Activated CD4-positive, alpha-beta memory T cell treated with anti-CD3 and anti-CD28 coated beads, Interleukin-2, amount 10 ng/mL, durations not matched to agents 7 days and 5 days (primary cell): Measurements from ENCODE around the gene KDELR1. TPM values are rescaled to one million over a fixed set of nuclear protein-coding genes. Genes with fewer than 3 reads are reported as not detected.
A peak's percentile ranks its signal among the peaks of the same experiment; 100 is the strongest.

Experiments
- CTCF ChIA-PET: fragments of 350-600 bp; sonication (Branson Sonifier 250); formaldehyde crosslinking; loops from one replicate; lab custom pipeline; 2021; ENCODE audit warnings: antibody characterized with exemption, inconsistent platforms; lab: Charles Lee
- POLR2A ChIA-PET: fragments of 350-600 bp; sonication (Branson Sonifier 250); formaldehyde crosslinking; loops from one replicate; lab custom pipeline; 2021; ENCODE audit warnings: antibody characterized with exemption; lab: Charles Lee
- DNase-seq: peaks from one replicate; pipeline ENCODE4 v3.0.0-alpha.2; 2020
- H3K27ac Mint-ChIP-seq: one replicate; pipeline ENCODE4 v1.8.0; 2021; ENCODE audit warnings: mild to moderate bottlenecking, mixed read lengths
- H3K27me3 Mint-ChIP-seq: one replicate; pipeline ENCODE4 v1.8.0; 2021; ENCODE audit warnings: mixed read lengths
- H3K36me3 Mint-ChIP-seq: one replicate; pipeline ENCODE4 v1.8.0; 2021; ENCODE audit warnings: low read depth, mixed read lengths
- H3K4me1 Mint-ChIP-seq: one replicate; pipeline ENCODE4 v1.8.0; 2021; ENCODE audit warnings: mixed read lengths
- H3K4me3 Mint-ChIP-seq: one replicate; pipeline ENCODE4 v1.8.0; 2021; ENCODE audit warnings: mild to moderate bottlenecking, mixed read lengths
- H3K9me3 Mint-ChIP-seq: one replicate; pipeline ENCODE4 v1.8.0; 2021; ENCODE audit warnings: mixed read lengths
- total RNA-seq, 2 experiments: library from RNA; stranded (reverse); gene quantifications; one replicate each; pipeline ENCODE4 v1.2.3, GENCODE V29; 2021

Gene KDELR1
- total RNA-seq, result 10 to 100 TPM; 91.8 to 94.4 TPM

GRCh38 chr19:48391100-48392005, at the start of gene KDELR1:
TSS of gene KDELR1 (minus strand) at chr19:48391551. CDS start at chr19:48391358, 193 bp downstream.
- Mint-ChIP-seq H3K4me3 (peak within 1 kb of the TSS; percentile 92), H3K27ac (peak within 1 kb of the TSS; percentile 88), H3K36me3 (peaks cover 21% of the 10 kb centered on the region), H3K9me3 (no peaks in the 10 kb centered on the region), H3K27me3 (peaks cover 36% of the 10 kb centered on the region), H3K4me1 (peaks cover 28% of the 10 kb centered on the region)
- POLR2A ChIA-PET, result interaction anchor here (0.7 to 3.3 kb wide), 16 partner anchors 10 to 758 kb away, joined by 3 to 48 read pairs (median 4); partner anchors contain the start of genes SYNGR4 and TMEM143
- DNase-seq, result peak; percentile 77
- CTCF ChIA-PET, result interaction anchor here (0.5 to 2.7 kb wide), 33 partner anchors 9 to 1060 kb away, joined by 3 to 53 read pairs (median 4); partner anchors contain the start of genes GRWD1, SYNGR4 and TMEM143

- Mint-ChIP-seq H3K36me3 (no peaks in the 10 kb centered on the region), H3K27me3 (peaks cover 21% of the 10 kb centered on the region), H3K4me1 (peaks cover 1% of the 10 kb centered on the region), H3K4me3 (no peak overlapping the region), H3K9me3 (no peaks in the 10 kb centered on the region), H3K27ac (no peak overlapping the region)
- no peak for DNase-seq
- ChIA-PET CTCF (interaction anchor here (1.1 kb wide), 1 partner anchor 10 kb away, joined by 4 read pairs; the partner anchor contains the start of gene GRWD1), POLR2A (no interaction called here)
Observed at GRCh38 chr19:48436586-48436985, 45.2 kb upstream of the KDELR1 start.

GRCh38 chr19:48433337-48433736, 42.0 kb upstream of the KDELR1 start:
- DNase-seq, result no peak
- POLR2A ChIA-PET, result no interaction called here
- Mint-ChIP-seq H3K27me3 (peaks cover 17% of the 10 kb centered on the region), H3K4me1 (no peaks in the 10 kb centered on the region), H3K36me3 (no peaks in the 10 kb centered on the region), H3K4me3 (no peak overlapping the region), H3K9me3 (no peaks in the 10 kb centered on the region), H3K27ac (no peak overlapping the region)
- CTCF ChIA-PET, result no interaction called here

- peaks cover 6% of the 10 kb centered on the region for H3K27me3 Mint-ChIP-seq
- H3K4me3 Mint-ChIP-seq, result no peak overlapping the region
- H3K9me3 Mint-ChIP-seq, result no peaks in the 10 kb centered on the region
- H3K36me3 Mint-ChIP-seq, result no peaks in the 10 kb centered on the region
- H3K27ac Mint-ChIP-seq, result no peak overlapping the region
- ChIA-PET CTCF (interaction anchor here (0.6 kb wide), 1 partner anchor 140 kb away, joined by 3 read pairs; no protein-coding TSS in a partner anchor), POLR2A (no interaction called here)
- H3K4me1 Mint-ChIP-seq, result peaks cover 5% of the 10 kb centered on the region
- no peak for DNase-seq
Observed at GRCh38 chr19:48428670-48429069, 37.3 kb upstream of the KDELR1 start.

- no peak overlapping the region for H3K27ac Mint-ChIP-seq
- H3K4me1 Mint-ChIP-seq, result peaks cover 5% of the 10 kb centered on the region
Observed at GRCh38 chr19:48424694-48425219, 33.4 kb upstream of the KDELR1 start.

GRCh38 chr19:48421548-48421947, 30.2 kb upstream of the KDELR1 start:
- no peaks in the 10 kb centered on the region for H3K9me3 Mint-ChIP-seq
- POLR2A ChIA-PET, result no interaction called here
- no peak for DNase-seq
- H3K4me3 Mint-ChIP-seq, result no peak overlapping the region
- CTCF ChIA-PET, result no interaction called here
- no peak overlapping the region for H3K27ac Mint-ChIP-seq
- no peaks in the 10 kb centered on the region for H3K36me3 Mint-ChIP-seq
- H3K4me1 Mint-ChIP-seq, result peaks cover 18% of the 10 kb centered on the region
- H3K27me3 Mint-ChIP-seq, result peaks cover 9% of the 10 kb centered on the region

More at GRCh38 chr19:48424694-48425219, 33.4 kb upstream of the KDELR1 start:
- CTCF ChIA-PET, result no interaction called here
- DNase-seq, result no peak
- Mint-ChIP-seq H3K27me3 (peaks cover 6% of the 10 kb centered on the region), H3K36me3 (no peaks in the 10 kb centered on the region), H3K4me3 (no peak overlapping the region), H3K9me3 (no peaks in the 10 kb centered on the region)
- POLR2A ChIA-PET, result no interaction called here

GRCh38 chr19:48419158-48419920, 28.0 kb upstream of the KDELR1 start:
- POLR2A ChIA-PET, result interaction anchor here (1.1 to 1.7 kb wide), 2 partner anchors 28 to 98 kb away, joined by 3 to 4 read pairs; partner anchors contain the start of gene KDELR1

GRCh38 chr19:48418317-48419064, 27.1 kb upstream of the KDELR1 start:
- CTCF ChIA-PET, result interaction anchor here (0.7 to 1.5 kb wide), 2 partner anchors 18 to 27 kb away, joined by 3 to 5 read pairs; partner anchors contain the start of gene KDELR1
- H3K27ac Mint-ChIP-seq, result peak overlapping the region; percentile 76
- peaks cover 34% of the 10 kb centered on the region for H3K4me1 Mint-ChIP-seq
- no peaks in the 10 kb centered on the region for H3K9me3 Mint-ChIP-seq
- DNase-seq, result no peak
- H3K4me3 Mint-ChIP-seq, result peak overlapping the region; percentile 80
- peaks cover 28% of the 10 kb centered on the region for H3K27me3 Mint-ChIP-seq
- no peaks in the 10 kb centered on the region for H3K36me3 Mint-ChIP-seq
- POLR2A ChIA-PET, result interaction anchor here (1.7 kb wide), 1 partner anchor 27 kb away, joined by 4 read pairs; the partner anchor contains the start of gene KDELR1

More at GRCh38 chr19:48419158-48419920, 28.0 kb upstream of the KDELR1 start:
- no peaks in the 10 kb centered on the region for H3K9me3 Mint-ChIP-seq
- DNase-seq, result peak; percentile 79
- peaks cover 28% of the 10 kb centered on the region for H3K4me1 Mint-ChIP-seq
- H3K36me3 Mint-ChIP-seq, result no peaks in the 10 kb centered on the region
- H3K27me3 Mint-ChIP-seq, result peaks cover 21% of the 10 kb centered on the region
- peak overlapping the region; percentile 76 for H3K27ac Mint-ChIP-seq
- peak overlapping the region; percentile 80 for H3K4me3 Mint-ChIP-seq
- CTCF ChIA-PET, result interaction anchor here (1.1 to 1.5 kb wide), 2 partner anchors 28 to 68 kb away, joined by 3 to 5 read pairs; partner anchors contain the start of gene KDELR1

- no peaks in the 10 kb centered on the region for H3K36me3 Mint-ChIP-seq
- peaks cover 34% of the 10 kb centered on the region for H3K4me1 Mint-ChIP-seq
- no peak overlapping the region for H3K4me3 Mint-ChIP-seq
- H3K27ac Mint-ChIP-seq, result no peak overlapping the region
- no peak for DNase-seq
- POLR2A ChIA-PET, result no interaction called here
- CTCF ChIA-PET, result interaction anchor here (1.5 kb wide), 1 partner anchor 26 kb away, joined by 5 read pairs; the partner anchor contains the start of gene KDELR1
- peaks cover 25% of the 10 kb centered on the region for H3K27me3 Mint-ChIP-seq
- H3K9me3 Mint-ChIP-seq, result no peaks in the 10 kb centered on the region
Observed at GRCh38 chr19:48417421-48417820, 26.1 kb upstream of the KDELR1 start.

- Mint-ChIP-seq H3K36me3 (no peaks in the 10 kb centered on the region), H3K9me3 (no peaks in the 10 kb centered on the region), H3K4me3 (peak overlapping the region; percentile 24), H3K27ac (no peak overlapping the region), H3K4me1 (peaks cover 34% of the 10 kb centered on the region), H3K27me3 (peaks cover 25% of the 10 kb centered on the region)
- POLR2A ChIA-PET, result interaction anchor here (0.9 kb wide), 1 partner anchor 11 kb away, joined by 3 read pairs; no protein-coding TSS in a partner anchor
- no peak for DNase-seq
- CTCF ChIA-PET, result interaction anchor here (0.8 kb wide), 1 partner anchor 25 kb away, joined by 3 read pairs; the partner anchor contains the start of gene KDELR1
Observed at GRCh38 chr19:48415806-48416221, 24.5 kb upstream of the KDELR1 start.

- peaks cover 34% of the 10 kb centered on the region for H3K4me1 Mint-ChIP-seq
- H3K27me3 Mint-ChIP-seq, result peaks cover 25% of the 10 kb centered on the region
- H3K36me3 Mint-ChIP-seq, result no peaks in the 10 kb centered on the region
- CTCF ChIA-PET, result no interaction called here
- DNase-seq, result peak; percentile 86
- H3K27ac Mint-ChIP-seq, result no peak overlapping the region
- H3K4me3 Mint-ChIP-seq, result peak overlapping the region; percentile 24
- POLR2A ChIA-PET, result interaction anchor here (1.1 kb wide), 1 partner anchor 52 kb away, joined by 3 read pairs; the partner anchor contains the start of genes SYNGR4 and TMEM143
- no peaks in the 10 kb centered on the region for H3K9me3 Mint-ChIP-seq
Observed at GRCh38 chr19:48415395-48415794, 24.0 kb upstream of the KDELR1 start.
